GM12878 (cell line): ENCODE measurements around the gene NACC1.

Experiments
- BRCA1 ChIP-seq: IDR thresholded peaks from 2 replicates; pipeline ENCODE4 v1.6.1; 2011; ENCODE audit warnings: low read depth, low read length, improper control_type of control experiment
- CEBPB ChIP-seq, 2 experiments: fragments of 150-350 bp in 1 of 2; IDR thresholded peaks; 2 replicates each; pipeline ENCODE4 v1.6.1; 2012 to 2014; ENCODE audit warnings: low read depth in 2 of 2, low read length in 2 of 2, borderline replicate concordance in 1 of 2, inconsistent platforms in 1 of 2
- CHD2 ChIP-seq: IDR thresholded peaks from 2 replicates; pipeline ENCODE4 v1.6.1; 2011; ENCODE audit warnings: low read depth, low read length, improper control_type of control experiment, borderline replicate concordance
- CREB1 ChIP-seq: IDR thresholded peaks from 2 replicates; pipeline ENCODE4 v1.6.1; 2012; ENCODE audit warnings: low read depth, mild to moderate bottlenecking, inconsistent platforms
- EP300 ChIP-seq, 2 experiments: fragments of 150-350 bp in 1 of 2; IDR thresholded peaks; 2 replicates each; pipeline ENCODE4 v1.6.1; 2011 to 2012; ENCODE audit warnings: low read depth in 2 of 2, low read length in 2 of 2, borderline replicate concordance in 1 of 2, improper control_type of control experiment in 1 of 2, inconsistent platforms in 1 of 2; ENCODE audit not compliant: control insufficient read depth in 1 of 2
- POLR2A ChIP-seq: IDR thresholded peaks from 2 replicates; pipeline ENCODE4 v1.6.1; 2011; ENCODE audit warnings: low read depth, mild to moderate bottlenecking, low read length
- SIN3A ChIP-seq: IDR thresholded peaks from 2 replicates; pipeline ENCODE4 v1.6.1; 2012; ENCODE audit warnings: low read depth, low read length, improper control_type of control experiment
- TAF1 ChIP-seq: IDR thresholded peaks from 2 replicates; pipeline ENCODE4 v1.6.1; 2011; ENCODE audit warnings: mild to moderate bottlenecking, low read depth, low read length, borderline replicate concordance
- USF1 ChIP-seq: IDR thresholded peaks from 2 replicates; pipeline ENCODE4 v1.6.1; 2011; ENCODE audit warnings: borderline replicate concordance, low read depth, mild to moderate bottlenecking, moderate library complexity, mixed read lengths, low read length; ENCODE audit not compliant: insufficient read depth; ENCODE audit errors: extremely low read length
- ZNF274 ChIP-seq: IDR thresholded peaks from one replicate; pipeline ENCODE4 v1.8.0; 2011; ENCODE audit not compliant: insufficient read length, insufficient read depth
- TF ChIP-seq, protein P1 (sequence below), 3 experiments: IDR thresholded peaks in 2 of 3; conservative IDR thresholded peaks in 1 of 3; 2 replicates each; pipeline ENCODE4 v1.5.1; 2011; ENCODE audit warnings: low read depth in 3 of 3, low read length in 3 of 3, mild to moderate bottlenecking in 3 of 3, control low read depth in 2 of 3, moderate library complexity in 2 of 3, inconsistent platforms in 1 of 3, mixed read lengths in 1 of 3; ENCODE audit not compliant: control insufficient read depth in 2 of 3, insufficient read depth in 1 of 3; ENCODE audit errors: extremely low read depth in 1 of 3
- TF ChIP-seq, protein P2 (sequence below): fragments of 450-650 bp; IDR thresholded peaks from 2 replicates; pipeline ENCODE4 v1.6.1; 2017; ENCODE audit warnings: mild to moderate bottlenecking
- TF ChIP-seq, protein P3 (sequence below): fragments of 450-650 bp; IDR thresholded peaks from 2 replicates; pipeline ENCODE4 v1.6.1; 2017; ENCODE audit warnings: borderline replicate concordance

GRCh38 chr19:13117772-13118423 is at the start of gene NACC1:
- no peak for TF ChIP-seq ZNF274
- TF ChIP-seq, protein P1, sequence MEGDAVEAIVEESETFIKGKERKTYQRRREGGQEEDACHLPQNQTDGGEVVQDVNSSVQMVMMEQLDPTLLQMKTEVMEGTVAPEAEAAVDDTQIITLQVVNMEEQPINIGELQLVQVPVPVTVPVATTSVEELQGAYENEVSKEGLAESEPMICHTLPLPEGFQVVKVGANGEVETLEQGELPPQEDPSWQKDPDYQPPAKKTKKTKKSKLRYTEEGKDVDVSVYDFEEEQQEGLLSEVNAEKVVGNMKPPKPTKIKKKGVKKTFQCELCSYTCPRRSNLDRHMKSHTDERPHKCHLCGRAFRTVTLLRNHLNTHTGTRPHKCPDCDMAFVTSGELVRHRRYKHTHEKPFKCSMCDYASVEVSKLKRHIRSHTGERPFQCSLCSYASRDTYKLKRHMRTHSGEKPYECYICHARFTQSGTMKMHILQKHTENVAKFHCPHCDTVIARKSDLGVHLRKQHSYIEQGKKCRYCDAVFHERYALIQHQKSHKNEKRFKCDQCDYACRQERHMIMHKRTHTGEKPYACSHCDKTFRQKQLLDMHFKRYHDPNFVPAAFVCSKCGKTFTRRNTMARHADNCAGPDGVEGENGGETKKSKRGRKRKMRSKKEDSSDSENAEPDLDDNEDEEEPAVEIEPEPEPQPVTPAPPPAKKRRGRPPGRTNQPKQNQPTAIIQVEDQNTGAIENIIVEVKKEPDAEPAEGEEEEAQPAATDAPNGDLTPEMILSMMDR (IDR thresholded peaks at IDR 0.05 in 2 of 3, conservative IDR thresholded peaks at IDR 0.05 in 1 of 3; ENCODE audit: control insufficient read depth in 2 of 3, extremely low read depth in 1 of 3, insufficient read depth in 1 of 3, low read depth in 3 of 3, low read length in 3 of 3), result no peak
- TF ChIP-seq, protein P2, sequence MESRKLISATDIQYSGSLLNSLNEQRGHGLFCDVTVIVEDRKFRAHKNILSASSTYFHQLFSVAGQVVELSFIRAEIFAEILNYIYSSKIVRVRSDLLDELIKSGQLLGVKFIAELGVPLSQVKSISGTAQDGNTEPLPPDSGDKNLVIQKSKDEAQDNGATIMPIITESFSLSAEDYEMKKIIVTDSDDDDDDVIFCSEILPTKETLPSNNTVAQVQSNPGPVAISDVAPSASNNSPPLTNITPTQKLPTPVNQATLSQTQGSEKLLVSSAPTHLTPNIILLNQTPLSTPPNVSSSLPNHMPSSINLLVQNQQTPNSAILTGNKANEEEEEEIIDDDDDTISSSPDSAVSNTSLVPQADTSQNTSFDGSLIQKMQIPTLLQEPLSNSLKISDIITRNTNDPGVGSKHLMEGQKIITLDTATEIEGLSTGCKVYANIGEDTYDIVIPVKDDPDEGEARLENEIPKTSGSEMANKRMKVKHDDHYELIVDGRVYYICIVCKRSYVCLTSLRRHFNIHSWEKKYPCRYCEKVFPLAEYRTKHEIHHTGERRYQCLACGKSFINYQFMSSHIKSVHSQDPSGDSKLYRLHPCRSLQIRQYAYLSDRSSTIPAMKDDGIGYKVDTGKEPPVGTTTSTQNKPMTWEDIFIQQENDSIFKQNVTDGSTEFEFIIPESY, result no peak
- TF ChIP-seq, protein P3, sequence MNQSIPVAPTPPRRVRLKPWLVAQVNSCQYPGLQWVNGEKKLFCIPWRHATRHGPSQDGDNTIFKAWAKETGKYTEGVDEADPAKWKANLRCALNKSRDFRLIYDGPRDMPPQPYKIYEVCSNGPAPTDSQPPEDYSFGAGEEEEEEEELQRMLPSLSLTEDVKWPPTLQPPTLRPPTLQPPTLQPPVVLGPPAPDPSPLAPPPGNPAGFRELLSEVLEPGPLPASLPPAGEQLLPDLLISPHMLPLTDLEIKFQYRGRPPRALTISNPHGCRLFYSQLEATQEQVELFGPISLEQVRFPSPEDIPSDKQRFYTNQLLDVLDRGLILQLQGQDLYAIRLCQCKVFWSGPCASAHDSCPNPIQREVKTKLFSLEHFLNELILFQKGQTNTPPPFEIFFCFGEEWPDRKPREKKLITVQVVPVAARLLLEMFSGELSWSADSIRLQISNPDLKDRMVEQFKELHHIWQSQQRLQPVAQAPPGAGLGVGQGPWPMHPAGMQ, result no peak
- TF ChIP-seq POLR2A, result peak; percentile 66
- TF ChIP-seq BRCA1, result no peak
- no peak for TF ChIP-seq CREB1
- TF ChIP-seq EP300 (IDR thresholded peaks at IDR 0.05; ENCODE audit: borderline replicate concordance in 1 of 2, control insufficient read depth in 1 of 2, low read depth in 2 of 2, low read length in 2 of 2), result no peak
- TF ChIP-seq TAF1, result peak; percentile 94
- TF ChIP-seq SIN3A, result peak; percentile 73; the same call in 1 of the 2 replicates
- TF ChIP-seq USF1, result no peak
- TF ChIP-seq CEBPB (IDR thresholded peaks at IDR 0.05; ENCODE audit: borderline replicate concordance in 1 of 2, low read depth in 2 of 2, low read length in 2 of 2), result no peak
- no peak for TF ChIP-seq CHD2
